Cortex of kidney (tissue), 1 donor: ENCODE measurements around the gene SPTLC2.
"Not testable (repeated sequence)": the region's sequence is repeated elsewhere in the genome, so short reads cannot be mapped to it uniquely, and the experiment has no call there.

Source experiments
- DNase-seq: peaks from one replicate; lab custom pipeline; 2025; lab: John Stamatoyannopoulos, UW

The SPTLC2 gene

GRCh38 chr14:77616454-77617229 is at the start of gene SPTLC2:
TSS of gene SPTLC2 (minus strand) at chr14:77616637. CDS start at chr14:77616579, 58 bp downstream.
- DNase-seq: peak; percentile 90

- no peak for DNase-seq
Measured at GRCh38 chr14:77663293-77663692, 46.9 kb upstream of the SPTLC2 start.

GRCh38 chr14:77661562-77661961 is 45.1 kb upstream of the SPTLC2 start:
- DNase-seq: not testable (repeated sequence)

- no peak for DNase-seq
Measured at GRCh38 chr14:77660754-77661153, 44.3 kb upstream of the SPTLC2 start.

- no peak for DNase-seq
Measured at GRCh38 chr14:77659831-77660230, 43.4 kb upstream of the SPTLC2 start.

- DNase-seq: no peak
Measured at GRCh38 chr14:77657280-77657679, 40.8 kb upstream of the SPTLC2 start.

- DNase-seq: no peak
Measured at GRCh38 chr14:77654001-77654441, 37.6 kb upstream of the SPTLC2 start.

GRCh38 chr14:77649326-77649725 is 32.9 kb upstream of the SPTLC2 start:
- DNase-seq: no peak

- DNase-seq: no peak
Measured at GRCh38 chr14:77648520-77649200, 32.2 kb upstream of the SPTLC2 start.

- DNase-seq: no peak
Measured at GRCh38 chr14:77647853-77648252, 31.4 kb upstream of the SPTLC2 start.

- DNase-seq: no peak
Measured at GRCh38 chr14:77646907-77647306, 30.5 kb upstream of the SPTLC2 start.

- DNase-seq: no peak
Measured at GRCh38 chr14:77645520-77646230, 29.2 kb upstream of the SPTLC2 start.

- no peak for DNase-seq
Measured at GRCh38 chr14:77642407-77642806, 26.0 kb upstream of the SPTLC2 start.

- DNase-seq: no peak
Measured at GRCh38 chr14:77641534-77642341, 25.3 kb upstream of the SPTLC2 start.

- no peak for DNase-seq
Measured at GRCh38 chr14:77640756-77641533, 24.5 kb upstream of the SPTLC2 start.

- DNase-seq: no peak
Measured at GRCh38 chr14:77638771-77639171, 22.3 kb upstream of the SPTLC2 start.

- DNase-seq: not testable (repeated sequence)
Measured at GRCh38 chr14:77635869-77636268, 19.4 kb upstream of the SPTLC2 start.

GRCh38 chr14:77635466-77635865 is 19.0 kb upstream of the SPTLC2 start:
- not testable (repeated sequence) for DNase-seq

- DNase-seq: no peak
Measured at GRCh38 chr14:77630111-77630510, 13.7 kb upstream of the SPTLC2 start.

GRCh38 chr14:77625360-77625759 is 8.9 kb upstream of the SPTLC2 start:
- DNase-seq: no peak

GRCh38 chr14:77623201-77623600 is 6.8 kb upstream of the SPTLC2 start:
- DNase-seq: no peak
